Activated CD8-positive, alpha-beta memory T cell treated with anti-CD3 and anti-CD28 coated beads for 4 hours (primary cell): ENCODE measurements around the gene GJA3.

Experiments
- DNase-seq, 2 donors: peaks; one replicate each; pipeline ENCODE4 v3.0.0-alpha.2; 2020; ENCODE audit warnings: low read depth in 2 of 2

GJA3 gene

GRCh38 chr13:20128459-20128931 lies 32.4 kb downstream of the GJA3 start:
- DNase-seq: no peak

GRCh38 chr13:20127562-20128458 lies 33.0 kb downstream of the GJA3 start:
- no peak for DNase-seq

- no peak for DNase-seq
These were observed 33.6 kb downstream of the GJA3 start for GRCh38 chr13:20127262-20127561.

GRCh38 chr13:20126541-20127261 lies 34.2 kb downstream of the GJA3 start:
- no peak for DNase-seq

- DNase-seq: no peak
These were observed 35.1 kb downstream of the GJA3 start for GRCh38 chr13:20125783-20126165.

- no peak for DNase-seq
These were observed 35.6 kb downstream of the GJA3 start for GRCh38 chr13:20125129-20125782.

- DNase-seq: no peak
These were observed 36.5 kb downstream of the GJA3 start for GRCh38 chr13:20124303-20124702.

GRCh38 chr13:20121159-20121525 lies 39.7 kb downstream of the GJA3 start:
- no peak for DNase-seq

- DNase-seq: no peak
These were observed 40.9 kb downstream of the GJA3 start for GRCh38 chr13:20119960-20120359.

GRCh38 chr13:20118268-20119140 lies 42.3 kb downstream of the GJA3 start:
- no peak for DNase-seq

- no peak for DNase-seq
These were observed 44.6 kb downstream of the GJA3 start for GRCh38 chr13:20116213-20116612.

GRCh38 chr13:20114066-20114610 lies 46.7 kb downstream of the GJA3 start:
- DNase-seq: no peak

- DNase-seq: no peak
These were observed 51.8 kb downstream of the GJA3 start for GRCh38 chr13:20109037-20109436.

- no peak for DNase-seq
These were observed 54.1 kb downstream of the GJA3 start for GRCh38 chr13:20106742-20107141.

- no peak for DNase-seq
These were observed 55.6 kb downstream of the GJA3 start for GRCh38 chr13:20105161-20105689.

GRCh38 chr13:20102525-20103180 lies 58.2 kb downstream of the GJA3 start:
- DNase-seq: no peak

- no peak for DNase-seq
These were observed 59.2 kb downstream of the GJA3 start for GRCh38 chr13:20101467-20102316.

- DNase-seq: no peak
These were observed 61.5 kb downstream of the GJA3 start for GRCh38 chr13:20099319-20099718.

GRCh38 chr13:20093951-20094350 lies 66.9 kb downstream of the GJA3 start:
- DNase-seq: no peak

GRCh38 chr13:20090349-20090748 lies 70.5 kb downstream of the GJA3 start:
- DNase-seq: no peak
